IMR-90 (cell line): ENCODE measurements around the gene DARS1.

Source experiments
- BHLHE40 ChIP-seq: fragments of 150-350 bp; IDR thresholded peaks from 2 replicates; pipeline ENCODE4 v1.6.1; 2016; ENCODE audit warnings: mild to moderate bottlenecking, low read depth, low read length
- CEBPB ChIP-seq: IDR thresholded peaks from 2 replicates; pipeline ENCODE4 v1.6.1; 2012; ENCODE audit warnings: low read depth, low read length, improper control_type of control experiment
- FOS ChIP-seq: fragments of 150-350 bp; IDR thresholded peaks from 2 replicates; pipeline ENCODE4 v1.6.1; 2016; ENCODE audit warnings: low read depth, low read length
- MAFK ChIP-seq: IDR thresholded peaks from 2 replicates; pipeline ENCODE4 v1.6.1; 2012; ENCODE audit warnings: low read depth, low read length, improper control_type of control experiment
- MXI1 ChIP-seq: IDR thresholded peaks from 2 replicates; pipeline ENCODE4 v1.6.1; 2012; ENCODE audit warnings: low read depth, mild to moderate bottlenecking, low read length, moderate library complexity, borderline replicate concordance
- NFE2L2 ChIP-seq: fragments of 150-350 bp; IDR thresholded peaks from 2 replicates; pipeline ENCODE4 v1.6.1; 2016; ENCODE audit warnings: low read depth, mild to moderate bottlenecking, low read length
- POLR2A ChIP-seq: IDR thresholded peaks from 2 replicates; pipeline ENCODE4 v1.6.1; 2012; ENCODE audit warnings: mild to moderate bottlenecking, low read depth, low read length
- RAD21 ChIP-seq: IDR thresholded peaks from 2 replicates; pipeline ENCODE4 v1.6.1; 2012; ENCODE audit warnings: low read length, improper control_type of control experiment
- RCOR1 ChIP-seq: IDR thresholded peaks from 2 replicates; pipeline ENCODE4 v1.6.1; 2012; ENCODE audit warnings: mild to moderate bottlenecking, low read length, improper control_type of control experiment; ENCODE audit not compliant: insufficient replicate concordance
- RFX5 ChIP-seq: IDR thresholded peaks from 2 replicates; pipeline ENCODE4 v1.8.0; 2012; ENCODE audit warnings: low read depth, mild to moderate bottlenecking, low read length, moderate library complexity
- SMC3 ChIP-seq: fragments of 150-350 bp; IDR thresholded peaks from 2 replicates; pipeline ENCODE4 v1.6.1; 2016; ENCODE audit warnings: low read depth, mild to moderate bottlenecking, antibody characterized with exemption, low read length, moderate library complexity
- TF ChIP-seq, protein P1 (sequence below): conservative IDR thresholded peaks from 2 replicates; pipeline ENCODE4 v1.5.1; 2012; ENCODE audit warnings: mild to moderate bottlenecking, low read depth, low read length, improper control_type of control experiment
- TF ChIP-seq, protein P2 (sequence below): fragments of 150-350 bp; IDR thresholded peaks from 2 replicates; pipeline ENCODE4 v1.6.1; 2017; ENCODE audit warnings: mild to moderate bottlenecking, antibody characterized with exemption, low read length, low read depth

- TF ChIP-seq, protein P1, sequence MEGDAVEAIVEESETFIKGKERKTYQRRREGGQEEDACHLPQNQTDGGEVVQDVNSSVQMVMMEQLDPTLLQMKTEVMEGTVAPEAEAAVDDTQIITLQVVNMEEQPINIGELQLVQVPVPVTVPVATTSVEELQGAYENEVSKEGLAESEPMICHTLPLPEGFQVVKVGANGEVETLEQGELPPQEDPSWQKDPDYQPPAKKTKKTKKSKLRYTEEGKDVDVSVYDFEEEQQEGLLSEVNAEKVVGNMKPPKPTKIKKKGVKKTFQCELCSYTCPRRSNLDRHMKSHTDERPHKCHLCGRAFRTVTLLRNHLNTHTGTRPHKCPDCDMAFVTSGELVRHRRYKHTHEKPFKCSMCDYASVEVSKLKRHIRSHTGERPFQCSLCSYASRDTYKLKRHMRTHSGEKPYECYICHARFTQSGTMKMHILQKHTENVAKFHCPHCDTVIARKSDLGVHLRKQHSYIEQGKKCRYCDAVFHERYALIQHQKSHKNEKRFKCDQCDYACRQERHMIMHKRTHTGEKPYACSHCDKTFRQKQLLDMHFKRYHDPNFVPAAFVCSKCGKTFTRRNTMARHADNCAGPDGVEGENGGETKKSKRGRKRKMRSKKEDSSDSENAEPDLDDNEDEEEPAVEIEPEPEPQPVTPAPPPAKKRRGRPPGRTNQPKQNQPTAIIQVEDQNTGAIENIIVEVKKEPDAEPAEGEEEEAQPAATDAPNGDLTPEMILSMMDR = no peak
- TF ChIP-seq RAD21 (no peak), RFX5 (no peak), SMC3 (no peak), POLR2A (no peak), RCOR1 (no peak), BHLHE40 (no peak), CEBPB (no peak), FOS (no peak), MAFK (no peak), NFE2L2 (no peak), MXI1 (no peak)
- TF ChIP-seq, protein P2, sequence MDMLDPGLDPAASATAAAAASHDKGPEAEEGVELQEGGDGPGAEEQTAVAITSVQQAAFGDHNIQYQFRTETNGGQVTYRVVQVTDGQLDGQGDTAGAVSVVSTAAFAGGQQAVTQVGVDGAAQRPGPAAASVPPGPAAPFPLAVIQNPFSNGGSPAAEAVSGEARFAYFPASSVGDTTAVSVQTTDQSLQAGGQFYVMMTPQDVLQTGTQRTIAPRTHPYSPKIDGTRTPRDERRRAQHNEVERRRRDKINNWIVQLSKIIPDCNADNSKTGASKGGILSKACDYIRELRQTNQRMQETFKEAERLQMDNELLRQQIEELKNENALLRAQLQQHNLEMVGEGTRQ = no peak
These were observed 30.3 kb upstream of the DARS1 start for GRCh38 chr2:136015699-136016098.
